Muscle layer of duodenum (tissue), 2 donors: Measurements from ENCODE around the gene SUSD3.

Experiments used
- H3K27ac ChIP-seq: one replicate; pipeline ENCODE4 v1.7.0; 2013; ENCODE audit warnings: mild to moderate bottlenecking, low read length
- H3K27me3 ChIP-seq: one replicate; pipeline ENCODE4 v1.7.0; 2013; ENCODE audit warnings: low read depth, mild to moderate bottlenecking, control low read depth, low read length
- H3K36me3 ChIP-seq, 2 donors: one replicate each; pipeline ENCODE4 v1.7.0; 2013; ENCODE audit warnings: low read length in 2 of 2, control low read depth in 1 of 2, mild to moderate bottlenecking in 1 of 2; ENCODE audit not compliant: insufficient read depth in 2 of 2, control insufficient read depth in 1 of 2
- H3K4me1 ChIP-seq, 2 donors: one replicate each; pipeline ENCODE4 v1.7.0; 2013; ENCODE audit warnings: low read length in 2 of 2, mild to moderate bottlenecking in 2 of 2, control low read depth in 1 of 2, moderate library complexity in 1 of 2; ENCODE audit not compliant: insufficient read depth in 2 of 2, control insufficient read depth in 1 of 2
- H3K4me3 ChIP-seq, 2 donors: one replicate each; pipeline ENCODE4 v1.7.0; 2013; ENCODE audit warnings: low read length in 2 of 2, low read depth in 1 of 2, mild to moderate bottlenecking in 1 of 2
- H3K9me3 ChIP-seq, 2 donors: one replicate each; pipeline ENCODE4 v1.7.0; 2013; ENCODE audit warnings: low read length in 2 of 2, control low read depth in 1 of 2, mild to moderate bottlenecking in 1 of 2; ENCODE audit not compliant: control insufficient read depth in 1 of 2
- donor health status: healthy.

Gene SUSD3

GRCh38 chr9:93039976-93040375, 18.5 kb upstream of the SUSD3 start:
- Histone ChIP-seq H3K36me3 (no peaks in the 10 kb centered on the region), H3K4me3 (no peak overlapping the region), H3K27ac (no peak overlapping the region), H3K4me1 (peaks cover 0 to 4% of the 10 kb centered on the region in 2 donors), H3K9me3 (no peaks in the 10 kb centered on the region), H3K27me3 (no peaks in the 10 kb centered on the region)

GRCh38 chr9:93040409-93040808, 18.1 kb upstream of the SUSD3 start:
- peaks cover 0 to 4% of the 10 kb centered on the region in 2 donors for H3K4me1 ChIP-seq
- H3K4me3 ChIP-seq, result no peak overlapping the region
- H3K27me3 ChIP-seq, result no peaks in the 10 kb centered on the region
- no peak overlapping the region for H3K27ac ChIP-seq
- H3K36me3 ChIP-seq, result no peaks in the 10 kb centered on the region
- H3K9me3 ChIP-seq, result no peaks in the 10 kb centered on the region

GRCh38 chr9:93041108-93041802, 17.2 kb upstream of the SUSD3 start:
- H3K4me3 ChIP-seq, result no peak overlapping the region
- H3K9me3 ChIP-seq, result peaks cover 0 to 3% of the 10 kb centered on the region in 2 donors

GRCh38 chr9:93043122-93043521, 15.4 kb upstream of the SUSD3 start:
- H3K27me3 ChIP-seq, result no peaks in the 10 kb centered on the region
- H3K36me3 ChIP-seq, result no peaks in the 10 kb centered on the region
- peaks cover 0 to 3% of the 10 kb centered on the region in 2 donors for H3K9me3 ChIP-seq
- H3K4me3 ChIP-seq, result no peak overlapping the region
- no peaks in the 10 kb centered on the region for H3K4me1 ChIP-seq
- H3K27ac ChIP-seq, result no peak overlapping the region

More at GRCh38 chr9:93041108-93041802, 17.2 kb upstream of the SUSD3 start:
- H3K36me3 ChIP-seq, result no peaks in the 10 kb centered on the region
- H3K4me1 ChIP-seq, result peaks cover 0 to 4% of the 10 kb centered on the region in 2 donors
- H3K27me3 ChIP-seq, result no peaks in the 10 kb centered on the region
- H3K27ac ChIP-seq, result no peak overlapping the region

DNA sequence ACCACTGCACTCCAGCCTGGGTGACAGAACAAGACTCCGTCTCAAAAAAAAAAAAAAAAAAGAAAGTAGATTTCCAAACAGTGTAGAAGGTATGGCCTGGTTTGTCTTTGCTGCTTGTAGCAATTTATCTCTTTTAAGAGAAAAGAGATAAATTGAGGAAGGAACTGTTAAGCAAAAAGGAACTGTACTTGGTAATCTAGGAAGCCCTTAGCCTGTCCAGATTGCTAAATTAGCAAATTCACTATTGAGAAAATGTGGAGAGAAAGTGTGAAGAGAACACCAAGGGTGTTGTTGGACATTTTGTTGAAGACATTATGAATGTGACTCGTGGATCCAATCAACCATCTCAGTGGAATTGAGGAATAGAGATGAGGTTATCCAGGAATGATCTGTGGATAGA, 13.0 kb upstream of the SUSD3 start:
- Histone ChIP-seq H3K4me3 (no peak overlapping the region), H3K36me3 (no peaks in the 10 kb centered on the region), H3K27ac (no peak overlapping the region), H3K27me3 (no peaks in the 10 kb centered on the region), H3K4me1 (no peaks in the 10 kb centered on the region), H3K9me3 (peaks cover 0 to 3% of the 10 kb centered on the region in 2 donors)

GRCh38 chr9:93048566-93049448, 9.7 kb upstream of the SUSD3 start:
- H3K27ac ChIP-seq, result no peak overlapping the region
- H3K4me3 ChIP-seq, result no peak overlapping the region
- H3K9me3 ChIP-seq, result peaks cover 0 to 3% of the 10 kb centered on the region in 2 donors
- H3K4me1 ChIP-seq, result peaks cover 0 to 5% of the 10 kb centered on the region in 2 donors
- no peaks in the 10 kb centered on the region for H3K27me3 ChIP-seq
- H3K36me3 ChIP-seq, result no peaks in the 10 kb centered on the region

DNA sequence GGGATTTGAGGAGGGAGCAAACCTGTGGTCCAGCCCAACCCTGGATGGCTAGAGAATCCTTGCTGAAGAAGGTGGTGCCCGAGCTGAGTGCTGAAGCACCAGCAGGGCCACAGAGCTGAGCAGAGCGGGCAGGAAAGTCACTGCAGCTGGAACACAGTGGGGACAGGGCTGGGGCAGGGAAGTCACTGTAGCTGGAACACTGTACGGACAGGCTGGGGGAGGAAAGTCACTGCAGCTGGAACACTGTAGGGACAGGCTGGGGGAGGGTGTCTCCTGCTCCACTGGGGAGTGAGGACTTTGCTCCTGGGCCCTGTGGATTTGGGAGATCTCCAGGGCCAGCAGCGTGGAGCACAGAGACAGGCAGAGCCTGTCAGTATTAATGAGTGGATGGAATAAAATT, 9.0 kb upstream of the SUSD3 start:
- Histone ChIP-seq H3K27me3 (no peaks in the 10 kb centered on the region), H3K27ac (no peak overlapping the region)

GRCh38 chr9:93050231-93050630, 8.3 kb upstream of the SUSD3 start:
- H3K4me3 ChIP-seq, result no peak overlapping the region
- H3K27me3 ChIP-seq, result no peaks in the 10 kb centered on the region
- H3K27ac ChIP-seq, result no peak overlapping the region
- H3K9me3 ChIP-seq, result peaks cover 0 to 3% of the 10 kb centered on the region in 2 donors
- no peaks in the 10 kb centered on the region for H3K36me3 ChIP-seq
- H3K4me1 ChIP-seq, result peaks cover 0 to 5% of the 10 kb centered on the region in 2 donors

More for the DNA sequence above, 9.0 kb upstream of the SUSD3 start:
- peaks cover 0 to 5% of the 10 kb centered on the region in 2 donors for H3K4me1 ChIP-seq
- peaks cover 0 to 3% of the 10 kb centered on the region in 2 donors for H3K9me3 ChIP-seq
- H3K36me3 ChIP-seq, result no peaks in the 10 kb centered on the region
- no peak overlapping the region for H3K4me3 ChIP-seq

- Histone ChIP-seq H3K4me3 (no peak overlapping the region), H3K36me3 (no peaks in the 10 kb centered on the region), H3K4me1 (peaks cover 0 to 5% of the 10 kb centered on the region in 2 donors), H3K27ac (no peak overlapping the region), H3K27me3 (no peaks in the 10 kb centered on the region), H3K9me3 (no peaks in the 10 kb centered on the region)
Measured at GRCh38 chr9:93051680-93052089, 6.8 kb upstream of the SUSD3 start.

DNA sequence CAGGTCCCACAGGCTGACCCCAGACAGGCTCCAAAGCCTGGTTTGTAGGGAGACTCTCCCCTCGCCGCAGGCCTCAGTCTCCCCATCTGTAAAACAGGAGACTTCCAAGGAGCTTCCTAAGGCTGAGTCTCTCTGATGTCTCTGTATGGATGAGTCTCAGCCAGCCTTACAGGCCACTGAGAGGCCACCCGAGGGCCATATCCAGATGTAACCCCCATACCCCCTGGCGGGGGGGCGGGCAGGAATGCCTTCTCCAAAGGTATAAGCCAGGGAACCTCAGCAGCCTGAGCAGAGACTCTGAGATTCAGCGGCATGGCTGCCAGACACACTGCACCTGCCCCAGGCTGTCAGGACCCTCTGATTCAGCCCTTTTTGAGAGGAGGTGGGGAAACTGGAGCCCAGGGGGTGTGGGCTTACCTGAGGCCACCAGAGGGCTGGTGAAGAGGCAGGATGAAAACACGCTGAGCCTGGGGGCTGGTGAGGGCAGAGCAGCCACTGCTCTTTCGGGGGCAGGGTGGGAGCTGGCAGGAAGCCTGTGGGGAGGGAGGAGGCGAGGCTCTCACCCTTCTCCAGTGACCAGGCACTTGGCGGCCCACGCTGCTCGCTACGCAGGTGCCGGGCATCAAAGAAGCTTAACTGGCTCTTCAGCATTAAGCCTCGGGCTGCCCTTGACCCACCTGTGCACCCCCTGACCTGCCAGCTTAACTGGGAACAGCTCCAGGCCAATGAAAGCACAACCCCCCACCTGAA, 5.5 kb upstream of the SUSD3 start:
- Histone ChIP-seq H3K4me3 (no peak overlapping the region), H3K9me3 (no peaks in the 10 kb centered on the region), H3K36me3 (no peaks in the 10 kb centered on the region), H3K27ac (no peak overlapping the region), H3K27me3 (no peaks in the 10 kb centered on the region), H3K4me1 (peaks cover 0 to 13% of the 10 kb centered on the region in 2 donors)

DNA sequence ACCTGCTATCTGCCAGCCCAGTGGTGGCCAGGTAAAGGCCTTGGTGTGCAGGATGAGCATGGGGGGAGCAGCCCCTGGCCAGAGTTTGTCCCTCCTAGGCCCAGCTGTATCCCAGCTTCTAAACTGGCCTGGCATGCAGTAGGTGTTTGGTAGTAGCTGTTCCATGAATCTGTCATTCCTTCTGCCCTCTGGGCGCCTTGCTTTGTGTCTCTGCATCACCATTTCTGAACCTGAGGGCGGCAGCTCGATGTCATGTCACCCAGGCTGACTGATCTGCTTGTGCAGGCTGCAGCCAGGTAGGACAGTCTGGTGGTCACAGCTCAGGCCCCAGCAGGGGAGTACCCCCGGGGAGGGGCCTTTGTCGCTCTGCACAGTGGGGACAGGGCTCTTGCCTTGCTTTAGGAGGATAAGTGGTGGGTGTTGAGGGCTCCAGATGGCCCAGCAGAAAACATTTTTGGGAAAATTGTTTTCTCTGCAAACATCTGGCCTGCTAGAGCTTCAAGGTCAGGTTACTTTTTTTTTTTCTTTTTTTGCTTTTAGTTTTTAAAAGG, 4.6 kb upstream of the SUSD3 start:
- Histone ChIP-seq H3K9me3 (no peaks in the 10 kb centered on the region), H3K4me3 (no peak overlapping the region), H3K36me3 (no peaks in the 10 kb centered on the region), H3K4me1 (peaks cover 0 to 16% of the 10 kb centered on the region in 2 donors), H3K27me3 (no peaks in the 10 kb centered on the region), H3K27ac (no peak overlapping the region)
